ENCODE data around the gene OR5K1. TPM values are rescaled to one million over a fixed set of nuclear protein-coding genes. Genes with fewer than 3 reads are reported as not detected.
A peak's percentile ranks its signal among the peaks of the same experiment; 100 is the strongest.

The OR5K1 gene
- polyA plus RNA-seq, 2 of the 4 experiments (the other 2 are of a cell fraction), result not detected

- TF ChIP-seq HOXA7 (CRISPR knock-in tag; IDR thresholded peaks at IDR 0.05) (no peak), CBX2 (IDR thresholded peaks at IDR 0.05; ENCODE audit: borderline replicate concordance, low read depth) (no peak)
Observed at GRCh38 chr3:98433764-98434163, 29.2 kb upstream of the OR5K1 start (continued).

DNA sequence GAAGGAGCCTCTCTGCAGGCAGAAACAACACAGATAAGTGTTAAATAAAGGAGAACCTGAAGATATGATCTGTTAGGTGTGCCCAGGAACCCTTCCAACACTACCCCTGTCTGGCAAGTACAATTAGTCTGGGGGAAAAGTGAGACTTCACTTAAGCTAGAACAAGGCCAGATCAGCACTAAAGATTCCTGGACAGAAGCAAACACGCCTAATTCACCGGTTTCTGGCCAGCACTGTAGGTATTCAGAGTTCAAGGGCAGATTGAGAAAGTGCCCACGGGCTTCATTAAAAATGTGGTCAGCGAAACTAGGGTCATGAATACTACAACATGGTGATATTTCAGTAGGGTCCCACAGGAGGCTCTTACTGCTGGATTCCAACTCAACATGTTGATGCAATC, 28.6 kb upstream of the OR5K1 start:
- CTCF ChIA-PET, result no interaction called here
- no peak for TF ChIP-seq POLR2A (IDR thresholded peaks at IDR 0.05; ENCODE audit: low read length)
- TF ChIP-seq CHD4 (IDR thresholded peaks at IDR 0.05; ENCODE audit: borderline replicate concordance), result no peak
- no peak for TF ChIP-seq ELK1 (IDR thresholded peaks at IDR 0.05; ENCODE audit: low read depth, low read length)
- TF ChIP-seq NPAS2 (CRISPR knock-in tag; IDR thresholded peaks at IDR 0.05; ENCODE audit: borderline replicate concordance), result no peak
- no peak for TF ChIP-seq HOXA7 (CRISPR knock-in tag; IDR thresholded peaks at IDR 0.05)
- TF ChIP-seq MAX (IDR thresholded peaks at IDR 0.05), result no peak
- no peak for TF ChIP-seq BHLHE40 (IDR thresholded peaks at IDR 0.05; ENCODE audit: low read depth, low read length)
- POLR2A ChIA-PET, result no interaction called here
- Histone ChIP-seq H3K4me3 (no peak overlapping the region), H3K27ac (no peak overlapping the region), H3K4me1 (no peaks in the 10 kb centered on the region), H3K4me2 (no peak overlapping the region), H3K9me3 (no peaks in the 10 kb centered on the region)
- 0% methylated on average over 4 of the region's 4 CpGs for WGBS (ENCODE audit: missing lambda C conversion rate)
- DNase-seq (ENCODE audit: low read depth in 1 of 2, low spot score in 1 of 2), result no peak
- no peak for FAIRE-seq
- no peak for ATAC-seq

GRCh38 chr3:98440283-98440682, 22.7 kb upstream of the OR5K1 start:
- no peak overlapping the region for H3K4me3 ChIP-seq
- DNase-seq (ENCODE audit: low read depth in 1 of 2, low spot score in 1 of 2) (no peak), FAIRE-seq (no peak), ATAC-seq (no peak)
- CTCF ChIA-PET, result no interaction called here
- H3K27ac ChIP-seq, result no peak overlapping the region
- POLR2A ChIA-PET, result no interaction called here
- no peaks in the 10 kb centered on the region for H3K4me1 ChIP-seq
- H3K9me3 ChIP-seq, result no peaks in the 10 kb centered on the region
- no peak for TF ChIP-seq FOSL2 (IDR thresholded peaks at IDR 0.05)
- TF ChIP-seq FOSL2 (CRISPR knock-in tag; IDR thresholded peaks at IDR 0.05), result 0 out of 2 replicates have a peak, but pooled peaks have one; percentile 12
- TF ChIP-seq KDM5A (IDR thresholded peaks at IDR 0.05), result no peak
- H3K4me2 ChIP-seq, result no peak overlapping the region

GRCh38 chr3:98445949-98446406, 17.0 kb upstream of the OR5K1 start:
- FAIRE-seq, result no peak
- Histone ChIP-seq H3K9me3 (no peaks in the 10 kb centered on the region), H3K4me2 (no peak overlapping the region), H3K27ac (no peak overlapping the region), H3K4me3 (no peak overlapping the region), H3K4me1 (no peaks in the 10 kb centered on the region)
- 13% methylated on average over 5 of the region's 5 CpGs for WGBS (ENCODE audit: missing lambda C conversion rate)
- no peak for TF ChIP-seq MAFK (IDR thresholded peaks at IDR 0.05; ENCODE audit: partially characterized antibody)
- TF ChIP-seq KDM1A (IDR thresholded peaks at IDR 0.05; ENCODE audit: low read depth), result no peak
- TF ChIP-seq MYC (IDR thresholded peaks at IDR 0.05; ENCODE audit: borderline replicate concordance, low read length), result no peak
- no peak for TF ChIP-seq BCL3 (IDR thresholded peaks at IDR 0.05)
- no peak for TF ChIP-seq HOXB5 (CRISPR knock-in tag; IDR thresholded peaks at IDR 0.05)
- no peak for TF ChIP-seq SMC3 (IDR thresholded peaks at IDR 0.05)
- TF ChIP-seq, protein P1, sequence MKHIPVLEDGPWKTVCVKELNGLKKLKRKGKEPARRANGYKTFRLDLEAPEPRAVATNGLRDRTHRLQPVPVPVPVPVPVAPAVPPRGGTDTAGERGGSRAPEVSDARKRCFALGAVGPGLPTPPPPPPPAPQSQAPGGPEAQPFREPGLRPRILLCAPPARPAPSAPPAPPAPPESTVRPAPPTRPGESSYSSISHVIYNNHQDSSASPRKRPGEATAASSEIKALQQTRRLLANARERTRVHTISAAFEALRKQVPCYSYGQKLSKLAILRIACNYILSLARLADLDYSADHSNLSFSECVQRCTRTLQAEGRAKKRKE (CRISPR knock-in tag; IDR thresholded peaks at IDR 0.05; ENCODE audit: low read depth), result no peak
- TF ChIP-seq BHLHE40 (IDR thresholded peaks at IDR 0.05; ENCODE audit: low read depth, low read length), result no peak
- no peak for TF ChIP-seq CHD2 (IDR thresholded peaks at IDR 0.05; ENCODE audit: low read length, partially characterized antibody)
- no peak for TF ChIP-seq JUN (IDR thresholded peaks at IDR 0.05)
- no peak for TF ChIP-seq TFCP2L1 (CRISPR knock-in tag; IDR thresholded peaks at IDR 0.05)
- TF ChIP-seq ZSCAN20 (CRISPR knock-in tag; IDR thresholded peaks at IDR 0.05), result no peak
- no peak for ATAC-seq
- DNase-seq (ENCODE audit: low read depth in 1 of 2, low spot score in 1 of 2), result no peak
- POLR2A ChIA-PET, result no interaction called here
- CTCF ChIA-PET, result no interaction called here
